GM18867 (cell line): Measurements from ENCODE around the gene CD274.
"Not testable (repeated sequence)": the region's sequence is repeated elsewhere in the genome, so short reads cannot be mapped to it uniquely, and the experiment has no call there.

ENCODE experiments used
- ATAC-seq: cut with Tn5 transposase; IDR thresholded peaks from one replicate; pipeline ENCODE4 v1.9.1; 2021; ENCODE audit warnings: mild to moderate bottlenecking, moderate library complexity; ENCODE audit not compliant: unreplicated experiment

CD274 gene

DNA sequence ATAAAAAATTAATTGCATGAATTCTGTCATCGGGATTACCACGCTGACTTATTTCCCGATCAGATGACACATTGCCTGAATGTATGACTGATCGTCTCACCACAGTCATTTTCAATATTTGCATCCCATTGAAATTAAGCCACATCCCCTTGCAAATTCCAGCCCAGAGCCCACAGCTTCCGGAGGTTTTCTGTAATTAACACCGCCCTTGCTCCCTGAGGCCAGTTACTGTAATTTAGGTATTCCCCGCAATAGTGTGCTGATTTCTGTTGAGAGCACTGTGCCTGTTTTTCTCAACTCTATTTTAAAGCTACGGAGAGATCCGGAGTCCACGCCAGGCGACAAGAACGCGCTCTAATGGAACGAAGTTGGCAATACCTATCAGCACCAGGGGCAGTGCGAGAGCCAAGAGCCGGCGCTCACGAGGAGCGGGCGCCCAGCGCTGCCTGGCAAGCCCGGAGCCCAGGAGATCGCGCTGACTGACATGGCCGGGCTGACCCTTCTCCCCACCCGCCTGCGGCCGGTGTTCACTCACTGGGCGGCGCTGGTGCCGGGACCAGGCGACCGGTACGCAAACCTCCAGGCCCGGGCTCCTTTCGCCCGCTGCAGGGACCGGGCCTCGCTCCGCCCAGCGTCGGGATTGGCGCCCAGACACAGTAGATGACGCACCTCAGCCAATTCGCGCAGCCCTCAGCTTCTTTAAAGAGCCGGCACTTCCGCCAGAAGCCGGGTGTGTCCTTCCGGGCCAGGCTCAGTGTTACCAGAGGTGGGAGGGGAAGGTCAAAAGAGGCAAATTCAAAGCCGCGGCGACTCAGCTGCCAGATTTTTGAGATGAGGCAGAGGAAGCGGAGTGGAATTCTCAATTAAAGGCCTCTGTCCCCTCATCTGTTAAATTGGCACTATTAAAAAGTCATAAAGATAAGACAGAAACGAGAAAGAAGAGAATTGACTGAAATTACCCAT is 12.8 kb upstream of the CD274 start, which contains the start of gene PLGRKT:
TSS of gene PLGRKT (minus strand) at position 672 of the 963 bp plus-strand sequence. CDS start 5,948 bp downstream, outside the sequence.
- peak; percentile 85 for ATAC-seq

GRCh38 chr9:5438301-5439162 is 11.8 kb upstream of the CD274 start:
- peak; percentile 68 for ATAC-seq

DNA sequence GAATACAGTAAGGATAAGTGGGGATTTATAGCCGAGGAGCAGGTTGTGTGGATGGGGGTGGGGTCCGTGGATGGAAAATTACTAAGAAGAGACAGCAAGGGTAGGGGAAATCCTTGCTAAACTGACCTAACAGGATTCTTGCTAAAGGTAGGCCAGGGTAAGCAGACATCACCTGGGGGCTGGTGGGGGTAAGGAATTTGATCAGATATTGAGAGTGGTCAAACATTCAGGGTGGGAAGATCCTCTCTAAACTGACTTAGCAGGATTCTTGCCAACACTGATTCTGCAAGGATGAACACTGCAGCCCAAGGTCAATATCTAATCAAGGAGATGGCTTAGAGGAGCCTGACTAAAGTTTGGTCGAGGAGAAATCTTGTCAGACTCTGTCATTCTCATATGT is 9.9 kb upstream of the CD274 start:
- ATAC-seq, result no peak

GRCh38 chr9:5441043-5441442 is 9.3 kb upstream of the CD274 start:
- ATAC-seq, result no peak

DNA sequence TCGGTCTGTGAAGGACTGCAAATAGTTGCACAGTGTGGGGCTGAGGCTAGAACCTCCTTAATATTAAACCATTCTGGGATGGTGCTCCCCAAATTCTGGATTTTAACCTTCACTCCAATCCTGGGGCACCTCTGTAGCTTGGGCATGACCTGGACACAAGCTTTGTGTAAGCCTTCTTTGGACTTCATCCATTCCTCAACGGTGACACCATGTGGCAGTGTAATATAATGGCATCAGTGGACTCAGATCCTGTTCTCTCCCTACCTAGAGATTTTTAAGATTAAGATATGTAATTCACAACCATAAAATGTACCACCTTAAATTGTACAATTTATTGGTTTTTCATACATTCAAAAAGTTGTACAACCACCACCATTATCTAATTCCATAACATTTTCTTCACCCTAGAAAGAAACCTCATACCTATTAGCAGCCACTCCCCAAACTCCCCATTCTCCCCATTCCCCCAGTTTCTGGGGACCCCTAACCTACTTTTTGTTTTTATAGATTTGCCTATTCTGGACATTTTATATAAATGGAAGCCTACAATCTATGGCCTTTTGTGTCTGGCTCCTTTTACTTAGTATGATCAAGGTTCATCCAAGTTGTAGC is 7.8 kb upstream of the CD274 start:
- ATAC-seq, result no peak

- ATAC-seq, result no peak
Measured at GRCh38 chr9:5443850-5444249, 6.5 kb upstream of the CD274 start.

- ATAC-seq, result not testable (repeated sequence)
Measured at GRCh38 chr9:5445096-5445495, 5.2 kb upstream of the CD274 start.

- ATAC-seq, result no peak
Measured at GRCh38 chr9:5445886-5446285, 4.5 kb upstream of the CD274 start.

- no peak for ATAC-seq
Measured at GRCh38 chr9:5446451-5447236, 3.7 kb upstream of the CD274 start.

GRCh38 chr9:5447337-5447736 is 3.0 kb upstream of the CD274 start:
- ATAC-seq, result no peak

DNA sequence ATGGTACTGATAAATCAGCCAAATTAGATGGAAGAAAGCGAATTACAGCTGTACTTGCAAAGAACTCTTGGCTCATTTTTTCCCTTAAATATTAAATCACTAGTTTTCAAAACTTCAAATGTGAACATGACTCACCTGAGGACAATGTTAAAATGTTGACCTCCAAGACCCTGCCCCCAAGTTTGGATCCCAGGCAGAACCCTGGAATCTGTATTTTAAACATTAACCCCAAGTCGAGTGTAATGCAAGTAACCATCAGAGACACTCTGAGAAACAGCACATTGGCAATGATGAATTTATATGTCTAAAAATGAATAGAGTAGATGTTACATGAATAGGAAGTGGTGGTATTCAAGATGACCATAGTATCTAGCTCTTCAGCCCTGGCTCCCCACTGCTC is 2.3 kb upstream of the CD274 start:
- no peak for ATAC-seq

GRCh38 chr9:5448461-5449435 is 1.6 kb upstream of the CD274 start:
- ATAC-seq, result no peak

DNA sequence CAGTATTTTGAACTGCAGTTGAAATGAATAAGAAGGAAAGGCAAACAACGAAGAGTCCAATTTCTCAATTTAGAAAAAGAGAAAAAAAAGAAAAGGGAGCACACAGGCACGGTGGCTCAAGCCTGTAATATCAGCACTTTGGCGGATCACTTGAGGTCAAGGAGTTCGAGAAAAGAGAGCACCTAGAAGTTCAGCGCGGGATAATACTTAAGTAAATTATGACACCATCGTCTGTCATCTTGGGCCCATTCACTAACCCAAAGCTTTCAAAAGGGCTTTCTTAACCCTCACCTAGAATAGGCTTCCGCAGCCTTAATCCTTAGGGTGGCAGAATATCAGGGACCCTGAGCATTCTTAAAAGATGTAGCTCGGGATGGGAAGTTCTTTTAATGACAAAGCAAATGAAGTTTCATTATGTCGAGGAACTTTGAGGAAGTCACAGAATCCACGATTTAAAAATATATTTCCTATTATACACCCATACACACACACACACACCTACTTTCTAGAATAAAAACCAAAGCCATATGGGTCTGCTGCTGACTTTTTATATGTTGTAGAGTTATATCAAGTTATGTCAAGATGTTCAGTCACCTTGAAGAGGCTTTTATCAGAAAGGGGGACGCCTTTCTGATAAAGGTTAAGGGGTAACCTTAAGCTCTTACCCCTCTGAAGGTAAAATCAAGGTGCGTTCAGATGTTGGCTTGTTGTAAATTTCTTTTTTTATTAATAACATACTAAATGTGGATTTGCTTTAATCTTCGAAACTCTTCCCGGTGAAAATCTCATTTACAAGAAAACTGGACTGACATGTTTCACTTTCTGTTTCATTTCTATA is 602 bp upstream of the CD274 start:
- no peak for ATAC-seq

- no peak for ATAC-seq
Measured at GRCh38 chr9:5452286-5452609, 1.9 kb downstream of the CD274 start.

DNA sequence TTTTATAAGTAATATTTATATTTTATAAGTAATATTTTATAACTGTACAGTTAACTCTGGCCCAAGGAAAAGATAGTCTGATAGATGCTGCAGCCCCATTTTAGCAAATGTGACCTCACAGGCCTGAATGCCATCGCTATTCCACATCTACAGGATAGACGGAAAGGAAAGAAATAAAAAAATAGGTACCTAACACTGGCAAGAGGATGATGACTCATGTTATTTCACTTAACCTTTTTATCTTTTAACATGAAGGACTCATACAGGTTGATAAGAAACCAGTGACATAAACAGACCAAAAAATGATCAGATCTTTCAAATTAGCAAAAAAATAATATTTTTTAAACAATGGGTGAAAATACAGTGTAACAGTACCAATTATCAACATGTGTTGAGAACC is 2.7 kb downstream of the CD274 start:
- ATAC-seq, result no peak

- ATAC-seq, result peak; percentile 31
Measured at GRCh38 chr9:5453673-5454072, 3.3 kb downstream of the CD274 start.

- ATAC-seq, result no peak
Measured at GRCh38 chr9:5455181-5455580, 4.8 kb downstream of the CD274 start.

GRCh38 chr9:5459289-5459829 is 9.0 kb downstream of the CD274 start:
- peak; percentile 60 for ATAC-seq
